ENCODE measurements around the gene GALNT10.

Gene GALNT10

DNA sequence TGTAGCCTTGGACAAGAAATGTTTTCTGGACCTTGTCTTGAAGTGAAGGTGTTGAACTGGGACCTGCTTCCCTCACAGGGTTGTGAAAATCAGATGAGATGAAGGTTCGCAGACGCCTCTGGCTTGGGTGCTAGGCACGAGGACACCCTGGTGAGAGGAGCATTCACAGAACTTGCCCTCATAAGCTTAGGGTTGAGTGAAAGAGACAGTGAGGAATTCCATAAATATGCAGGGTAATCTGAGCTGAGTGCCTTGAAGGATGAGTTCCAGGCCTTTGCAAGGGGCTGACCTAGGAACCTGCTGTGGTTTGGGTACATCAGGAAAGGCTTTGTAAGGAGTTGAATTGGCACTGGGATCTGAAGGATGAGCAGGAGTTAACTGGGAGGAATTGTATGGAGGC, 179.6 kb downstream of the GALNT10 start:
- DNase-seq, result no peak
- TF ChIP-seq, protein P1, sequence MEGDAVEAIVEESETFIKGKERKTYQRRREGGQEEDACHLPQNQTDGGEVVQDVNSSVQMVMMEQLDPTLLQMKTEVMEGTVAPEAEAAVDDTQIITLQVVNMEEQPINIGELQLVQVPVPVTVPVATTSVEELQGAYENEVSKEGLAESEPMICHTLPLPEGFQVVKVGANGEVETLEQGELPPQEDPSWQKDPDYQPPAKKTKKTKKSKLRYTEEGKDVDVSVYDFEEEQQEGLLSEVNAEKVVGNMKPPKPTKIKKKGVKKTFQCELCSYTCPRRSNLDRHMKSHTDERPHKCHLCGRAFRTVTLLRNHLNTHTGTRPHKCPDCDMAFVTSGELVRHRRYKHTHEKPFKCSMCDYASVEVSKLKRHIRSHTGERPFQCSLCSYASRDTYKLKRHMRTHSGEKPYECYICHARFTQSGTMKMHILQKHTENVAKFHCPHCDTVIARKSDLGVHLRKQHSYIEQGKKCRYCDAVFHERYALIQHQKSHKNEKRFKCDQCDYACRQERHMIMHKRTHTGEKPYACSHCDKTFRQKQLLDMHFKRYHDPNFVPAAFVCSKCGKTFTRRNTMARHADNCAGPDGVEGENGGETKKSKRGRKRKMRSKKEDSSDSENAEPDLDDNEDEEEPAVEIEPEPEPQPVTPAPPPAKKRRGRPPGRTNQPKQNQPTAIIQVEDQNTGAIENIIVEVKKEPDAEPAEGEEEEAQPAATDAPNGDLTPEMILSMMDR (IDR thresholded peaks at IDR 0.05; ENCODE audit: low read depth, low read length), result no peak
- Histone ChIP-seq H3K9me3 (ENCODE audit: severe bottlenecking) (no peaks in the 10 kb centered on the region), H3K27ac (no peak overlapping the region), H3K4me3 (ENCODE audit: low read depth, low read length) (no peak overlapping the region), H3K36me3 (no peaks in the 10 kb centered on the region), H3K27me3 (ENCODE audit: insufficient read depth, low read depth, severe bottlenecking) (no peaks in the 10 kb centered on the region)

DNA sequence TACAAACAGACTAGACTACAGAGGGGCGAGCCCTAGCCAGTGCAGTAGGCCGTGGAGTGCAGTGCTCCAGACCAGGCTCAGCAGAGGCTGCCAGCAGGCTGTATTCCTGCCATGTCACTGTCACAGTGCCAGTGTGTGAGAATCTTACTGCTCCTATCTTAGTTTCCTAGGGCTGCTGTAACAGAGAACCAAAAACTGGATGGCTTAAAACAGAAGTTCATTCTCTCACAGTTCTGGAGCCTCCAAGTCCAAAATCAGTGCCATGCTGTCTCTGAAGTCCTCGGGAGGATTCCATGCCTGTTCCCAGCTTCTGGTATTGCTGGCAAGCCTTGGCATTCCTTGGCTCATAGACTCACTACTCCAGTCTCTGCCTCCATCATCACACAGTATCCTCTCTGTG, 180.3 kb downstream of the GALNT10 start:
- DNase-seq, result no peak
- TF ChIP-seq, protein P1 (IDR thresholded peaks at IDR 0.05; ENCODE audit: low read depth, low read length), result no peak
- no peak overlapping the region for H3K27ac ChIP-seq
- no peaks in the 10 kb centered on the region for H3K9me3 ChIP-seq (ENCODE audit: severe bottlenecking)
- H3K27me3 ChIP-seq (ENCODE audit: insufficient read depth, low read depth, severe bottlenecking), result no peaks in the 10 kb centered on the region
- H3K36me3 ChIP-seq, result no peaks in the 10 kb centered on the region
- no peak overlapping the region for H3K4me3 ChIP-seq (ENCODE audit: low read depth, low read length)

DNA sequence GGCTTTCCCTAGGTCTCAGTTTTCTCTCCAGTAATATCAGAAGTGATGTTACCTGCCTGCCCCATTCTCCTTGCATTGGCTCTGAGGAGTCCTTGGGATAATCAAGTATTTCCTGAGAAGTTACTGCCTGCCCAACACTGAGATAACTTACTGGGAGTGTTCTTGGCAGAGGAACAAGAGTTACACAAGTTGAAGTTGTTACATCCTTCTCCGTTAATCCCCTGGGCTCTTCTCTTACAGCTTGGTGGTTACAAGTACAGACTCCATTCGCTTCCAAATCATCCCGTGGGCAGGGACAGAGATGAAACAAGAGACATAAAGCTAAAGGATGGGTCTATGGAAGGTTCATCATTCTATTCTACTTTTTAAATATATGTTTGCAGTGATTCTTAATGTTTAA, 181.2 kb downstream of the GALNT10 start:
- H3K27ac ChIP-seq, result no peak overlapping the region
- H3K27me3 ChIP-seq (ENCODE audit: insufficient read depth, low read depth, severe bottlenecking), result no peaks in the 10 kb centered on the region
- no peaks in the 10 kb centered on the region for H3K36me3 ChIP-seq
- TF ChIP-seq, protein P1 (IDR thresholded peaks at IDR 0.05; ENCODE audit: low read depth, low read length), result no peak
- H3K9me3 ChIP-seq (ENCODE audit: severe bottlenecking), result no peaks in the 10 kb centered on the region
- DNase-seq, result no peak
- H3K4me3 ChIP-seq (ENCODE audit: low read depth, low read length), result no peak overlapping the region

DNA sequence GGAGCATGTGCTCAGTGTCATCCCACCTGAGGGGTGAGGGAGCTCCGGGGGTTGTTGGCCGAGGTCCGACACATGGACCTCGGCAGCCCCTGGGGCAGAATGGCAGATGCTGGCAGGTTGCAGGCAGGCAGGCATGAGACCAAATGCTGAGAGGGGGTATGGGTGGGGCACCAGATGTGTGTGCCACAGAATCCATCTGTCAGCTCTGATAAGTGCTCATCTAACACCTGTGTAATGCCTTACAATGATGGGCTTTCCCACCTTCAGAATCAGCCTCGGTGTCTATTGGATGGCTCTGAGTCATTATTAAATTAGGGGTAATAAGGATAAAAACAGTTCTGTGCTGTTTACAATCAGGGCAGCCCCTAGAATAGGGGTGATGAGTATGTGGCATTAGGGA, 182.1 kb downstream of the GALNT10 start:
- Histone ChIP-seq H3K27ac (no peak overlapping the region), H3K9me3 (ENCODE audit: severe bottlenecking) (no peaks in the 10 kb centered on the region), H3K36me3 (no peaks in the 10 kb centered on the region), H3K27me3 (ENCODE audit: insufficient read depth, low read depth, severe bottlenecking) (no peaks in the 10 kb centered on the region), H3K4me3 (ENCODE audit: low read depth, low read length) (no peak overlapping the region)
- DNase-seq, result no peak
- TF ChIP-seq, protein P1 (IDR thresholded peaks at IDR 0.05; ENCODE audit: low read depth, low read length), result no peak

DNA sequence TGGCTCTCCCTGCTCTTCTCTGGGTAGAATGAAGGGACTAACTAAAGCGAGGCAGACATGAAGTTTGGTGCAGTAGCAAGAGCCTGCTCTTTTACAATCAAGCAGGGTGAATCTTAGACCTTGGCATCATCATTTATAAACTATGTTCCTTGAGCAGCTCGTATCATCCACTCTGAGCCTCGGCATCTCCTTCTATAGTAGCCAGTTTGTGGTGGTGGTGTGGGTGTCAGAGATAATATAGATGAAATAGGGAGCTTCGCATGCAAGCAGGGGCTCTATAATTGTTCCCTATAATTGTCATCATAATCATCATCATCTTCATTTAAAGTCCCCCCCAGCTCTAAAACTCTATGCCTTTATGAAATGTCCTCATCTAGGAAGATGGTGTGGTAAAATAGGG, 182.8 kb downstream of the GALNT10 start:
- no peak for DNase-seq
- H3K4me3 ChIP-seq (ENCODE audit: low read depth, low read length), result no peak overlapping the region
- no peak overlapping the region for H3K27ac ChIP-seq
- TF ChIP-seq, protein P1 (IDR thresholded peaks at IDR 0.05; ENCODE audit: low read depth, low read length), result no peak
- H3K27me3 ChIP-seq (ENCODE audit: insufficient read depth, low read depth, severe bottlenecking), result no peaks in the 10 kb centered on the region
- no peaks in the 10 kb centered on the region for H3K9me3 ChIP-seq (ENCODE audit: severe bottlenecking)
- no peaks in the 10 kb centered on the region for H3K36me3 ChIP-seq

DNA sequence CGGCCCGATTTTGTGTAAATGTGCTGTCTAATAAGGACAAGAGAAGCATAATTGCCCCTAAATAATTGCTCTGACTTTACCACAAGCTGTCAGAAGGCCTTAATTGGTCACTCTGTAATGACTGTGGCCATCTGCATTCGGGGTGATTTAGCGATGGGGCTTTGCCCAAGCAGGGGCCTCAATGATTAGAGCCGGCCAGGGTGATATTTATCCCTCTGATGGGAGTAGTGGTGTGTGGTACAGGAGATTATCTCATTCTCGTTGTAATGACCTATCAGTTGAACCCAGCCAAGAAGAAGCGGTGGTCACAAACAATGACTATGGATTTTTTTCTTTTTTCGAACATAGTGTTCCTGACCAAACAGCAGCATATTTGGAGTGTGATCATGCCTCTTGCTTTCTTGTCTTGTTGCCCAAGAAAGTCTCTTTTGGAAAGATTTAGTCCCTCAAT, 183.2 kb downstream of the GALNT10 start:
- TF ChIP-seq, protein P1 (IDR thresholded peaks at IDR 0.05; ENCODE audit: low read depth, low read length), result no peak
- peak; percentile 74 for DNase-seq
- Histone ChIP-seq H3K27me3 (ENCODE audit: insufficient read depth, low read depth, severe bottlenecking) (no peaks in the 10 kb centered on the region), H3K4me3 (ENCODE audit: low read depth, low read length) (no peak overlapping the region), H3K27ac (no peak overlapping the region; the same call in 1 of the 2 replicates), H3K9me3 (ENCODE audit: severe bottlenecking) (no peaks in the 10 kb centered on the region), H3K36me3 (no peaks in the 10 kb centered on the region)

Data from WERI-Rb-1 (cell line).